ENCODE data around the gene RPLP2.

GRCh38 chr11:828506-829175 is 18.9 kb downstream of the RPLP2 start:
- no peak for TF ChIP-seq CTCF (conservative IDR thresholded peaks at IDR 0.05)
- TF ChIP-seq EZH2 (IDR thresholded peaks at IDR 0.05; ENCODE audit: low read depth) = no peak
